DOHH2 (cell line): ENCODE measurements around the gene GPR142.

Experiments used
- EZH2phosphoT487 ChIP-seq: fragments of 200-600 bp; sonication (generic); IDR thresholded peaks from 2 replicates; pipeline ENCODE4 v1.6.1; 2017; ENCODE audit warnings: borderline replicate concordance, mild to moderate bottlenecking, antibody characterized with exemption, low read length, moderate library complexity, mixed read lengths
- TF ChIP-seq, protein P1 (sequence below): fragments of 200-600 bp; sonication (generic); IDR thresholded peaks from one replicate; pipeline ENCODE4 v1.5.1; 2014; ENCODE audit warnings: antibody characterized with exemption, mild to moderate bottlenecking, low read depth, low read length; ENCODE audit not compliant: poor library complexity, severe bottlenecking

GRCh38 chr17:74350486-74350885, 16.8 kb upstream of the GPR142 start:
- TF ChIP-seq, protein P1, sequence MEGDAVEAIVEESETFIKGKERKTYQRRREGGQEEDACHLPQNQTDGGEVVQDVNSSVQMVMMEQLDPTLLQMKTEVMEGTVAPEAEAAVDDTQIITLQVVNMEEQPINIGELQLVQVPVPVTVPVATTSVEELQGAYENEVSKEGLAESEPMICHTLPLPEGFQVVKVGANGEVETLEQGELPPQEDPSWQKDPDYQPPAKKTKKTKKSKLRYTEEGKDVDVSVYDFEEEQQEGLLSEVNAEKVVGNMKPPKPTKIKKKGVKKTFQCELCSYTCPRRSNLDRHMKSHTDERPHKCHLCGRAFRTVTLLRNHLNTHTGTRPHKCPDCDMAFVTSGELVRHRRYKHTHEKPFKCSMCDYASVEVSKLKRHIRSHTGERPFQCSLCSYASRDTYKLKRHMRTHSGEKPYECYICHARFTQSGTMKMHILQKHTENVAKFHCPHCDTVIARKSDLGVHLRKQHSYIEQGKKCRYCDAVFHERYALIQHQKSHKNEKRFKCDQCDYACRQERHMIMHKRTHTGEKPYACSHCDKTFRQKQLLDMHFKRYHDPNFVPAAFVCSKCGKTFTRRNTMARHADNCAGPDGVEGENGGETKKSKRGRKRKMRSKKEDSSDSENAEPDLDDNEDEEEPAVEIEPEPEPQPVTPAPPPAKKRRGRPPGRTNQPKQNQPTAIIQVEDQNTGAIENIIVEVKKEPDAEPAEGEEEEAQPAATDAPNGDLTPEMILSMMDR: no peak
- TF ChIP-seq EZH2phosphoT487: no peak
